ENCODE measurements around the gene OR2C3.

DNA sequence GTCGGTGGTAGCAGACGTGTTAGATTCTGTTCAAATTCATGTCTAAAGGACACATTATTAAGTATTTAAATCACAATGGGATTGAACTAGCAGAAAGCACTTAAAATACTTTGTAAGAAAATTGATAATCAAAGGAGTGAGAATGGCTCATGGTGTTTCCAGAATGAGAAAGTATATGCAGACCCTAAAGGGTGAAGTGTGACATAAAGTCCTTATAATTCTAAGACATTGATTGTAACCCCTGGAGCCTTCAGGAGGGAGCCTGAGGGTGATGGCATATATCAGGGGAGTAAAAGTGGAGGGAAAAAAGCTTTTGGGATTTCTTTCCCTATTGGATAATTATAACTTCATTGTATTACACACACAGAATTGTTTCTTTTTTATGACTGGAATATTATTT, at the start of gene OR2C3:
- TF ChIP-seq, protein P1, sequence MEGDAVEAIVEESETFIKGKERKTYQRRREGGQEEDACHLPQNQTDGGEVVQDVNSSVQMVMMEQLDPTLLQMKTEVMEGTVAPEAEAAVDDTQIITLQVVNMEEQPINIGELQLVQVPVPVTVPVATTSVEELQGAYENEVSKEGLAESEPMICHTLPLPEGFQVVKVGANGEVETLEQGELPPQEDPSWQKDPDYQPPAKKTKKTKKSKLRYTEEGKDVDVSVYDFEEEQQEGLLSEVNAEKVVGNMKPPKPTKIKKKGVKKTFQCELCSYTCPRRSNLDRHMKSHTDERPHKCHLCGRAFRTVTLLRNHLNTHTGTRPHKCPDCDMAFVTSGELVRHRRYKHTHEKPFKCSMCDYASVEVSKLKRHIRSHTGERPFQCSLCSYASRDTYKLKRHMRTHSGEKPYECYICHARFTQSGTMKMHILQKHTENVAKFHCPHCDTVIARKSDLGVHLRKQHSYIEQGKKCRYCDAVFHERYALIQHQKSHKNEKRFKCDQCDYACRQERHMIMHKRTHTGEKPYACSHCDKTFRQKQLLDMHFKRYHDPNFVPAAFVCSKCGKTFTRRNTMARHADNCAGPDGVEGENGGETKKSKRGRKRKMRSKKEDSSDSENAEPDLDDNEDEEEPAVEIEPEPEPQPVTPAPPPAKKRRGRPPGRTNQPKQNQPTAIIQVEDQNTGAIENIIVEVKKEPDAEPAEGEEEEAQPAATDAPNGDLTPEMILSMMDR (IDR thresholded peaks at IDR 0.05; ENCODE audit: low read depth, low read length, poor library complexity, severe bottlenecking): no peak
- no peak for TF ChIP-seq EZH2phosphoT487 (IDR thresholded peaks at IDR 0.05; ENCODE audit: borderline replicate concordance, low read length)
